Limb (tissue), 2 donors: ENCODE data around the gene RFLNA.

Source experiments
- DNase-seq, 2 donors: peaks; one replicate each; pipeline ENCODE4 v3.0.0-alpha.2; 2016; ENCODE audit errors: extremely low spot score in 2 of 2

The RFLNA gene

DNA sequence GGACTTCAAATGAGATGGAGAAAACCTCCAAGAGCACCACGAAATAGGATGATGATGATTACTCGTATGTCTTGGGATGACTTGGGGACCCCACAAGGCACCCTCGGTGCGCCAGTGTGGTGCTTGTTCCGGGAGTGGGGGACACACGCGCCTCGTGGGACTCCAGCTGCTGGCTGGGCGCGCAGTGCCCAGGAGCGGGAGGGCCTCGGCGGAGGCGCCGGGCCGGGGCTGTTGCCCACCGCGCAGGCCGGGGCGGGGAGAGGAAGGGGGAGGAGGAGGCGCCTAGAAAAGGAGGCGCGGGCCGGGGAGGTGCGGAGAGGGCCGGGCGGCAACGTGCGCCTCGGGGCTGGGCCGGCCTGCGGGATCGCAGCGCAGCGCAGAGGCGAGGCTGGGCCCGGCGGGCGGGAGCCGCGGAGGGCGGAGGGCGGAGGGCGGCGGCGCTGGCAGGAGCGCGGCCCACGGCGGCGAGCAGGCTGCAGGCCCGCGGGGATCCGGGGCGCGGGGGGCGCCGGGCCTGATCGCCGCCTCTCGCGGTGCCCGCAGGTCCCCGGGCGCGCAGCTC is at the start of gene RFLNA:
TSS of gene RFLNA (plus strand) at position 314 of the 562 bp plus-strand sequence. CDS start 337 bp downstream, outside the sequence.
- peak; percentile 41 to 81 for DNase-seq

- DNase-seq = no peak
These were observed 47.6 kb upstream of the RFLNA start for GRCh38 chr12:124247331-124247730.

GRCh38 chr12:124248941-124249825 is 45.7 kb upstream of the RFLNA start:
- DNase-seq = peak; percentile 34 to 63

GRCh38 chr12:124251186-124251585 is 43.7 kb upstream of the RFLNA start:
- DNase-seq = no peak

GRCh38 chr12:124252964-124253363 is 41.9 kb upstream of the RFLNA start:
- DNase-seq = no peak

- DNase-seq = no peak
These were observed 40.8 kb upstream of the RFLNA start for GRCh38 chr12:124254126-124254525.

- DNase-seq = no peak
These were observed 35.5 kb upstream of the RFLNA start for GRCh38 chr12:124259154-124260066.

GRCh38 chr12:124261885-124262284 is 33.0 kb upstream of the RFLNA start:
- DNase-seq = no peak

DNA sequence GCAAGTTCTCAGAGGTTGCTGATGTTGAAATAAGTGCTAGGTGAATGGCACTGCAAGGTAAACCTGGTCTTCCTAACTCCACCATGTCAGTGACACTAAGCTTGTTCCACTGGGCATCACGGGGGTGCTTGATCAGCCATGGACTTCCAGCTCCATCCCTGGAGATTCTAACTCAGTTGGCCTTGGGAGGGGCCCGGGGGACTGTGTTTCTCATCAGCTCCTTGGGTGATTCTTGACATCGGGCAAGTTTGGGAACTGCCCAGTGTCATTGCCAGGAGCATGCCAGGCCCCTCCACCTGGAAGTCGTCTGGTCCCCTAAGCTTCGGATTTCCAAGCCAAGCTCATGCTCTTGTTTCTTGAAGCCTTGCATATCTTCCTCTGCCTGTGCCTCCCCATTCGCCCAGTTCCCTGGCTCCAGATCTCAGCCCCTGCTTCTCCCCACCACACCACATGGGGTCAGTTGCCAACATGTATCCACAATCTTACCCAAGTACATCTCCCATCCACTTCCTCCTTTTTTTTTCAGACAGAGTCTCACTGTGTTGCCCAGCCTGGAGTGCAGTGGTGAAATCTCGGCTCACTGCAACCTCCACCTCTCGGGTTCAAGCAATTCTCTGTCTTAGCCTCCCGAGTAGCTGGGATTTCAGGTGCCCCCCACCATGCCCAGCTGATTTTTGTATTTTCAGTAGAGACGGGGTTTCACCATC is 30.7 kb upstream of the RFLNA start:
- no peak for DNase-seq

- DNase-seq = no peak
These were observed 30.0 kb upstream of the RFLNA start for GRCh38 chr12:124264879-124265278.

- no peak for DNase-seq
These were observed 27.6 kb upstream of the RFLNA start for GRCh38 chr12:124267205-124267778.

DNA sequence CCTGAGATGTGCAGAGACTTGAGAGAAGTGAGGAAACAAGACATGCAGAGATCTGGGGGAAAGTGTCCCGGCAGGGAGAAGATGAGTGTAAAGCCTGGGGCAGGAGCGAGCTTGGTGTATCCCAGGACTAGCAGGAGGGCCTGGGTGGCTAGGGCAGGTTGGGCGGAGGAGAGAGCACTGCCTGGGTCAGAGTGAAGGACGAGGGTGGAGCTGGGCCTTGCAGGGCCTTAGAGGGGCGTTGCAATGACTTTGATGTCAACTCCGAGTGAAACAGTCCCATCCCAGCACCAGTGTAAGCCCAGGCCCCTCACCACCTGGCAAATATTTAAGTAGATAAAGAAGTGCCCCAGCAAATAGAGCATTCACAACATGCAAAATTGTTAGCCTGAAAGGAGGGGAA is 24.2 kb upstream of the RFLNA start:
- DNase-seq = no peak

GRCh38 chr12:124273630-124274029 is 21.3 kb upstream of the RFLNA start:
- DNase-seq = no peak

DNA sequence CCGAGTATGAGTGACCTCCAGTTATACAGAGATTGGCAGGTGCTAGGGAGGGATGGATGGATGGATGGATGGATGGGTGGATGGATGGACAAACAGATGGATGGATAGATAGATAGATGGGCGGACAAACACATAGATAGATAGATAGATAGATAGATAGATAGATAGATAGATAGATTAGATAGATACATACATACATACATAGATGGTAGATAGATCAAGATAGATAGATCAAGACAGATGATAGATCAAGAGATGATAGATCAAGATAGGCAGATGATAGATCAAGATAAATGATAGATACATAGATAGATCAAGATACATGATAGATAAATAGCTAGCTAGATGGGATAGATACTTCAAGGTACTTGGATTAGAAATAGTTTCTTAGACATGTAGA is 18.6 kb upstream of the RFLNA start:
- DNase-seq = no peak

DNA sequence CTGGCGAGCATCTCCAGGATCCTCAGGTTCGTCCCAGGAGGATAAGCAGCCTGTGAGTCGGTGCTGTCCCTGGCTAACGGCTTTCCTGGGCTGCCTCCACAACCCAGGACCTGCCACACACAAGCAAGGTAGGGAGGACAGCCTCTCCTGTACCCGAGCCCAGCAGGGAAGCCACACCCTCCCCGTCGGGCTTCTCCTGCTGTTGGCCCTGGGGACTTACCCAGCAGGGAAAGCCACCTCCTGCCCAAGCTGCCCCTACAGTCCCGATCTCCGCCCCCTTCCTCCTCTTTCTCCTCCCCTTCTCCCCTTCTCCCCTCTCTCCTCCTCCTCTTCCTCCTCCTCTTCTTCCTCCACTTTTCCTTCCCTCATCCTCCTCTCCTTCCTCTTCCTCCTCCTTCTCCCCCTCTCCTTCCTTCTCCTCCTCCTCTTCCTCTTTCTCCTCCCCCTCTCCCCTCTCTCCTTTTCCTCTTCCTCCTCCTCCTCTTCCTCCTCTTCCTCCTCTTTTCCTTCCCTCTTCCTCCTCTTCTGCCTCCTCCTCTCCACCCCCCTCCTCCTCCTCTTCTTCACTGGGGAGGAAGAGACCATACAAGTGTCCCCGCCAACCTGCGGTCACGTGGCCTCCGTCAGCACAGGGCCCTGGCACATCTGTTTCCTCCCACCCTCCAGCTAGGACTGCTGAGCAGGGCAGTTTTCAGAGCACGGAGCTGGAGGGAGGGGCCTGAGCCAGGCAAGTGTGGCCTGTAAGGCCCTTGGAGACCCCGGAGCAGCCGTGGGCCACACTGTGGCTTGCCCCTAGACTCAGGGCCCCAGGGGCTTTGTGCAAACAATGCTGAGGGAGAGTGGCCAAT is 17.3 kb upstream of the RFLNA start:
- DNase-seq = peak in 1 of 2 donors; percentile 56

GRCh38 chr12:124278389-124279101 is 16.3 kb upstream of the RFLNA start:
- peak; percentile 83 for DNase-seq

GRCh38 chr12:124279315-124279714 is 15.6 kb upstream of the RFLNA start:
- no peak for DNase-seq

GRCh38 chr12:124279846-124280360 is 15.0 kb upstream of the RFLNA start:
- peak; percentile 53 to 67 for DNase-seq

GRCh38 chr12:124281309-124281708 is 13.6 kb upstream of the RFLNA start:
- no peak for DNase-seq
